IMR-90 (cell line): ENCODE measurements around the gene SPATA17.

Experiments
- BHLHE40 ChIP-seq: fragments of 150-350 bp; IDR thresholded peaks from 2 replicates; pipeline ENCODE4 v1.6.1; 2016; ENCODE audit warnings: mild to moderate bottlenecking, low read depth, low read length
- CTCF ChIP-seq: conservative IDR thresholded peaks from 2 replicates; pipeline ENCODE4 v1.5.1; 2012; ENCODE audit warnings: mild to moderate bottlenecking, low read depth, low read length, improper control_type of control experiment
- ELK1 ChIP-seq: fragments of 150-350 bp; IDR thresholded peaks from 2 replicates; pipeline ENCODE4 v1.6.1; 2016; ENCODE audit warnings: low read depth, mild to moderate bottlenecking, low read length, moderate library complexity, borderline replicate concordance
- MAZ ChIP-seq: IDR thresholded peaks from 2 replicates; pipeline ENCODE4 v1.6.1; 2012; ENCODE audit warnings: low read depth, mild to moderate bottlenecking, low read length, improper control_type of control experiment, moderate library complexity, borderline replicate concordance
- MXI1 ChIP-seq: IDR thresholded peaks from 2 replicates; pipeline ENCODE4 v1.6.1; 2012; ENCODE audit warnings: low read depth, mild to moderate bottlenecking, low read length, moderate library complexity, borderline replicate concordance
- NFE2L2 ChIP-seq: fragments of 150-350 bp; IDR thresholded peaks from 2 replicates; pipeline ENCODE4 v1.6.1; 2016; ENCODE audit warnings: low read depth, mild to moderate bottlenecking, low read length
- POLR2A ChIP-seq: IDR thresholded peaks from 2 replicates; pipeline ENCODE4 v1.6.1; 2012; ENCODE audit warnings: mild to moderate bottlenecking, low read depth, low read length
- RAD21 ChIP-seq: IDR thresholded peaks from 2 replicates; pipeline ENCODE4 v1.6.1; 2012; ENCODE audit warnings: low read length, improper control_type of control experiment
- RFX5 ChIP-seq: IDR thresholded peaks from 2 replicates; pipeline ENCODE4 v1.8.0; 2012; ENCODE audit warnings: low read depth, mild to moderate bottlenecking, low read length, moderate library complexity
- USF2 ChIP-seq: fragments of 150-350 bp; IDR thresholded peaks from 2 replicates; pipeline ENCODE4 v1.6.1; 2017; ENCODE audit warnings: mild to moderate bottlenecking, antibody characterized with exemption, low read length, low read depth

GRCh38 chr1:217875229-217875628 is 244.1 kb downstream of the SPATA17 start:
- TF ChIP-seq CTCF, result no peak
- no peak for TF ChIP-seq MAZ
- no peak for TF ChIP-seq RFX5
- no peak for TF ChIP-seq POLR2A
- no peak for TF ChIP-seq USF2
- no peak for TF ChIP-seq RAD21
- TF ChIP-seq BHLHE40, result no peak
- no peak for TF ChIP-seq MXI1
- TF ChIP-seq ELK1, result no peak
- TF ChIP-seq NFE2L2, result no peak
